A673 (cell line): Measurements from ENCODE around the gene MYOF. TPM values are rescaled to one million over a fixed set of nuclear protein-coding genes. Genes with fewer than 3 reads are reported as not detected.

Experiments
- Bru-seq: library from RNA; stranded (reverse); fragments of 400-500 nt; gene quantifications from one replicate; lab custom pipeline; 2021; lab: Mats Ljungman, UMichigan
- BruChase-seq, 2 experiments: library from RNA; stranded (reverse); fragments of 400-500 nt; gene quantifications; one replicate each; lab custom pipeline; 2021; lab: Mats Ljungman, UMichigan
- BruUV-seq: library from RNA; stranded (reverse); fragments of 400-500 nt; replicated peaks from 2 replicates; lab custom pipeline; 2021; lab: Mats Ljungman, UMichigan
- CTCF ChIA-PET: fragments of 300-600 bp; sonication (Branson Sonifier 250); formaldehyde crosslinking; loops from one replicate; lab custom pipeline; 2022; ENCODE audit warnings: antibody characterized with exemption; lab: Charles Lee
- POLR2A ChIA-PET: fragments of 300-600 bp; sonication (Branson Sonifier 250); formaldehyde crosslinking; loops from one replicate; lab custom pipeline; 2022; ENCODE audit warnings: antibody characterized with exemption; ENCODE audit not compliant: low non-redundant PET; lab: Charles Lee
- DNase-seq: peaks from one replicate; pipeline ENCODE4 v3.0.0-alpha.2; 2015; ENCODE audit warnings: low spot score
- H3K27ac ChIP-seq: fragments of 200-600 bp; sonication (generic); 2 replicates; pipeline ENCODE4 v1.5.1; 2016; ENCODE audit warnings: mixed run types, low read depth, mild to moderate bottlenecking, mixed read lengths, antibody characterized with exemption, low read length; ENCODE audit not compliant: poor library complexity, severe bottlenecking
- H3K27me3 ChIP-seq: fragments of 200-600 bp; sonication (generic); replicated peaks from 2 replicates; pipeline ENCODE4 v1.6.1; 2017; ENCODE audit warnings: mixed run types, low read depth, mild to moderate bottlenecking, mixed read lengths, antibody characterized with exemption, low read length; ENCODE audit not compliant: insufficient read depth, poor library complexity
- H3K36me3 ChIP-seq: fragments of 200-600 bp; sonication (generic); 2 replicates; pipeline ENCODE4 v1.6.1; 2016; ENCODE audit warnings: mixed run types, mild to moderate bottlenecking, mixed read lengths, antibody characterized with exemption, low read length; ENCODE audit not compliant: insufficient read depth, poor library complexity, severe bottlenecking
- H3K4me1 ChIP-seq: fragments of 200-600 bp; sonication (generic); 2 replicates; pipeline ENCODE4 v1.6.1; 2017; ENCODE audit warnings: mixed run types, mild to moderate bottlenecking, mixed read lengths, antibody characterized with exemption, low read length; ENCODE audit not compliant: insufficient read depth, poor library complexity, severe bottlenecking
- H3K4me3 ChIP-seq: fragments of 200-600 bp; sonication (generic); 2 replicates; pipeline ENCODE4 v1.5.1; 2016; ENCODE audit warnings: low read depth, mixed run types, mild to moderate bottlenecking, mixed read lengths, low read length; ENCODE audit not compliant: poor library complexity, severe bottlenecking
- H3K9me3 ChIP-seq: fragments of 200-600 bp; sonication (generic); 2 replicates; pipeline ENCODE4 v1.6.1; 2016; ENCODE audit warnings: mixed run types, low read depth, mild to moderate bottlenecking, mixed read lengths, antibody characterized with exemption, low read length; ENCODE audit not compliant: poor library complexity, severe bottlenecking
- CTCF ChIP-seq: fragments of 300-800, 200-600 bp; sonication (generic); conservative IDR thresholded peaks from 2 replicates; pipeline ENCODE4 v1.5.1; 2017; ENCODE audit warnings: low read depth, mild to moderate bottlenecking, antibody characterized with exemption, low read length, moderate library complexity, mixed read lengths
- EZH2 ChIP-seq: fragments of 200-600 bp; sonication (generic); IDR thresholded peaks from 2 replicates; pipeline ENCODE4 v1.6.1; 2017; ENCODE audit warnings: borderline replicate concordance, low read depth, mild to moderate bottlenecking, mixed read lengths, antibody characterized with exemption, low read length; ENCODE audit not compliant: poor library complexity, severe bottlenecking
- intact Hi-C: fragments of 100-400 bp; cut with micrococcal nuclease; formaldehyde crosslinking; loops from one replicate; pipeline ENCODE4 v1.10.0; 2022; ENCODE audit not compliant: unreplicated experiment
- long read RNA-seq: library from polyadenylated mRNA; stranded (forward); transcript quantifications from one replicate; pipeline ENCODE4 v2.0.0, GENCODE V29; 2022
- total RNA-seq: library from RNA; stranded (reverse); gene quantifications from 2 replicates; pipeline ENCODE4 v1.2.3, GENCODE V29; 2021

The MYOF gene
- total RNA-seq, result 15.9 and 24.2 TPM in 2 replicates
- percentile 50 among the genes with signal in this experiment for Bru-seq, nascent RNA
- percentile 47 among the genes with signal in this experiment for BruChase-seq, experiment 1, labeled RNA remaining after a 2-hour chase
- percentile 53 among the genes with signal in this experiment for BruChase-seq, experiment 2, labeled RNA remaining after a 6-hour chase
- long read RNA-seq, result 0 reads

GRCh38 chr10:93482145-93482834 is at the start of gene MYOF:
MYOF (minus strand) TSS chr10:93482334; CDS start chr10:93482194, 140 bp downstream.
- no peaks in the 10 kb centered on the region for H3K36me3 ChIP-seq
- DNase-seq, result peak; percentile 85
- no peaks in the 10 kb centered on the region for H3K4me1 ChIP-seq
- BruUV-seq, result no TSS peak
- H3K4me3 ChIP-seq, result peak within 1 kb of the TSS; percentile 65
- H3K9me3 ChIP-seq, result no peaks in the 10 kb centered on the region
- ChIA-PET POLR2A (interaction anchor here (1.0 kb wide), 1 partner anchor 105 kb away, joined by 3 read pairs; no protein-coding TSS in a partner anchor), CTCF (interaction anchor here (0.6 to 3.0 kb wide), 18 partner anchors 11 to 375 kb away, joined by 3 to 107 read pairs (median 4); no protein-coding TSS in a partner anchor)
- peak within 1 kb of the TSS; percentile 58 for H3K27ac ChIP-seq
- TF ChIP-seq EZH2 (no peak), CTCF (peak; percentile 65)
- intact Hi-C loops, result loop anchor here (1.0 to 10.0 kb wide), 2 partner anchors 106 to 397 kb away; no protein-coding TSS in a partner anchor
- no peaks in the 10 kb centered on the region for H3K27me3 ChIP-seq

- TF ChIP-seq EZH2 (no peak), CTCF (no peak)
- ChIA-PET CTCF (no interaction called here), POLR2A (interaction anchor here (0.6 kb wide), 1 partner anchor 150 kb away, joined by 3 read pairs; no protein-coding TSS in a partner anchor)
- intact Hi-C loops, result no loop called here
- Histone ChIP-seq H3K36me3 (peaks cover 63% of the 10 kb centered on the region), H3K27ac (no peak overlapping the region), H3K27me3 (no peaks in the 10 kb centered on the region), H3K9me3 (no peaks in the 10 kb centered on the region), H3K4me1 (no peaks in the 10 kb centered on the region), H3K4me3 (no peak overlapping the region)
- no peak for DNase-seq
- BruUV-seq, result no TSS peak
Measured at GRCh38 chr10:93518531-93518930, 36.4 kb upstream of the MYOF start.

- H3K36me3 ChIP-seq, result peaks cover 71% of the 10 kb centered on the region
- H3K4me1 ChIP-seq, result no peaks in the 10 kb centered on the region
- DNase-seq, result no peak
- ChIA-PET POLR2A (no interaction called here), CTCF (no interaction called here)
- no peaks in the 10 kb centered on the region for H3K27me3 ChIP-seq
- no peaks in the 10 kb centered on the region for H3K9me3 ChIP-seq
- no TSS peak for BruUV-seq
- intact Hi-C loops, result no loop called here
- no peak overlapping the region for H3K4me3 ChIP-seq
- no peak overlapping the region for H3K27ac ChIP-seq
- TF ChIP-seq CTCF (no peak), EZH2 (no peak)
Measured at GRCh38 chr10:93516006-93516380, 33.9 kb upstream of the MYOF start.
